HCT116 (cell line): Measurements from ENCODE around the gene TEX9. TPM values are rescaled to one million over a fixed set of nuclear protein-coding genes. Genes with fewer than 3 reads are reported as not detected.

Experiments used
- ATAC-seq: fragments of 200-7000 bp; cut with Tn5 transposase; 2 replicates; pipeline ENCODE4 v1.9.1; 2020; ENCODE audit warnings: mild to moderate bottlenecking, moderate library complexity
- BruUV-seq: library from RNA; stranded (reverse); fragments of 400-500 nt; replicated peaks from 2 replicates; lab custom pipeline; 2021; lab: Mats Ljungman, UMichigan
- CTCF ChIA-PET: fragments of 300-600 bp; sonication (Branson Sonifier 250); formaldehyde crosslinking; loops from one replicate; lab custom pipeline; 2021; ENCODE audit warnings: antibody characterized with exemption; lab: Charles Lee
- POLR2A ChIA-PET: fragments of 300-600, 350-600 bp; sonication (Branson Sonifier 250); formaldehyde crosslinking; loops from one replicate; lab custom pipeline; 2021; ENCODE audit warnings: antibody characterized with exemption; lab: Charles Lee
- RAD21 ChIA-PET, 2 experiments: fragments of 300-600 bp; sonication (Branson Sonifier 250); formaldehyde crosslinking; loops; one replicate each; lab custom pipeline; 2023; ENCODE audit warnings: low total read pairs in 2 of 2; ENCODE audit not compliant: uncharacterized antibody in 2 of 2, unreplicated experiment in 2 of 2, low non-redundant PET in 1 of 2; lab: Charles Lee
- DNase-seq: peaks from one replicate; pipeline ENCODE4 v3.0.0-alpha.2; 2010; ENCODE audit warnings: low read depth, low spot score
- H2AFZ ChIP-seq: fragments of 200-600 bp; shearing (Covaris generic), sonication (generic); 2 replicates; pipeline ENCODE4 v1.6.1; 2017; ENCODE audit warnings: low read depth, mixed run types, mixed read lengths, antibody characterized with exemption, low read length; ENCODE audit not compliant: poor library complexity, severe bottlenecking
- H3K27ac ChIP-seq: 2 replicates; pipeline ENCODE4 v1.5.1; 2012; ENCODE audit warnings: low read depth, low read length
- H3K27me3 ChIP-seq: fragments of 200-600 bp; sonication (generic); 2 replicates; pipeline ENCODE4 v1.6.1; 2016; ENCODE audit warnings: mixed run types, low read length, mixed read lengths; ENCODE audit not compliant: insufficient read depth
- H3K36me3 ChIP-seq, 2 experiments: fragments of 200-500 bp in 1 of 2; fragments of 200-600 bp in 1 of 2; sonication (Bioruptor generic) in 1 of 2; sonication (generic) in 1 of 2; 2 replicates each; pipeline versions ENCODE4 v1.5.1 to v1.6.1; 2014 to 2016; ENCODE audit warnings: low read length in 2 of 2, inconsistent platforms in 1 of 2, mixed read lengths in 1 of 2, mixed run types in 1 of 2; ENCODE audit not compliant: insufficient read depth in 2 of 2, control insufficient read depth in 1 of 2
- H3K4me1 ChIP-seq, 2 experiments: fragments of 200-600 bp in 1 of 2; sonication (generic) in 1 of 2; 2 replicates each; pipeline versions ENCODE4 v1.5.1 to v1.6.1; 2012 to 2017; ENCODE audit warnings: low read length in 2 of 2, inconsistent platforms in 1 of 2, mild to moderate bottlenecking in 1 of 2, mixed read lengths in 1 of 2, mixed run types in 1 of 2, moderate library complexity in 1 of 2; ENCODE audit not compliant: insufficient read depth in 2 of 2, control insufficient read depth in 1 of 2
- H3K4me2 ChIP-seq: fragments of 200-600 bp; sonication (generic); 2 replicates; pipeline ENCODE4 v1.6.1; 2017; ENCODE audit warnings: mixed run types, low read length, mixed read lengths
- H3K4me3 ChIP-seq, 2 experiments: fragments of 200-600 bp in 1 of 2; sonication (generic) in 1 of 2; replicated peaks in 1 of 2; 2 replicates each; pipeline ENCODE4 v1.5.1; 2011 to 2016; ENCODE audit warnings: low read length in 2 of 2, control low read depth in 1 of 2, low read depth in 1 of 2, mild to moderate bottlenecking in 1 of 2, mixed read lengths in 1 of 2, mixed run types in 1 of 2
- H3K79me2 ChIP-seq: fragments of 200-600 bp; sonication (generic); 2 replicates; pipeline ENCODE4 v1.6.1; 2017; ENCODE audit warnings: mild to moderate bottlenecking, mixed run types, low read length, moderate library complexity, mixed read lengths; ENCODE audit not compliant: insufficient read depth
- H3K9ac ChIP-seq: fragments of 200-600 bp; sonication (generic); 2 replicates; pipeline ENCODE4 v1.6.1; 2016; ENCODE audit warnings: low read length, mixed read lengths
- H3K9me2 ChIP-seq: fragments of 200-600 bp; sonication (generic), shearing (Covaris generic); 2 replicates; pipeline ENCODE4 v1.6.1; 2017; ENCODE audit warnings: mixed run types, mild to moderate bottlenecking, moderate library complexity; ENCODE audit not compliant: insufficient read depth
- H3K9me3 ChIP-seq, 2 experiments: fragments of 200-500 bp in 1 of 2; fragments of 200-600 bp in 1 of 2; sonication (Bioruptor generic) in 1 of 2; sonication (generic) in 1 of 2; 2 replicates each; pipeline ENCODE4 v1.6.1; 2014 to 2017; ENCODE audit warnings: low read length in 2 of 2, mixed read lengths in 2 of 2, inconsistent platforms in 1 of 2, low read depth in 1 of 2, mild to moderate bottlenecking in 1 of 2, mixed run types in 1 of 2, moderate library complexity in 1 of 2; ENCODE audit not compliant: control insufficient read depth in 1 of 2, insufficient read depth in 1 of 2
- H4K20me1 ChIP-seq: fragments of 200-600 bp; sonication (generic), shearing (Covaris generic); 2 replicates; pipeline ENCODE4 v1.6.1; 2017; ENCODE audit warnings: mixed run types, mild to moderate bottlenecking, moderate library complexity; ENCODE audit not compliant: insufficient read depth
- CBX3 ChIP-seq: IDR thresholded peaks from 2 replicates; pipeline ENCODE4 v1.6.1; 2012; ENCODE audit warnings: low read depth
- CEBPB ChIP-seq: IDR thresholded peaks from 2 replicates; pipeline ENCODE4 v1.6.1; 2012; ENCODE audit warnings: low read depth
- EGR1 ChIP-seq: IDR thresholded peaks from 2 replicates; pipeline ENCODE4 v1.6.1; 2012; ENCODE audit warnings: low read depth
- EZH2 ChIP-seq: fragments of 200-600 bp; sonication (generic); IDR thresholded peaks from 2 replicates; pipeline ENCODE4 v1.6.1; 2017; ENCODE audit warnings: antibody characterized with exemption, mixed run types
- EZH2phosphoT487 ChIP-seq: fragments of 200-600 bp; IDR thresholded peaks from 2 replicates; pipeline ENCODE4 v1.6.1; 2018; ENCODE audit warnings: antibody characterized with exemption, borderline replicate concordance
- FOSL1 ChIP-seq: IDR thresholded peaks from 2 replicates; pipeline ENCODE4 v1.6.1; 2012; ENCODE audit warnings: low read depth
- JUND ChIP-seq: IDR thresholded peaks from 2 replicates; pipeline ENCODE4 v1.6.1; 2012
- RAD21 ChIP-seq: IDR thresholded peaks from 2 replicates; pipeline ENCODE4 v1.6.1; 2012; ENCODE audit warnings: low read depth, mild to moderate bottlenecking
- SIN3A ChIP-seq: IDR thresholded peaks from 2 replicates; pipeline ENCODE4 v1.6.1; 2012; ENCODE audit warnings: low read depth
- SP1 ChIP-seq: IDR thresholded peaks from 2 replicates; pipeline ENCODE4 v1.6.1; 2012; ENCODE audit warnings: low read depth
- SRF ChIP-seq: IDR thresholded peaks from 2 replicates; pipeline ENCODE4 v1.6.1; 2012; ENCODE audit warnings: low read depth
- ZFX ChIP-seq: fragments of 450-650 bp; IDR thresholded peaks from 2 replicates; pipeline ENCODE4 v1.6.1; 2017
- ZNF274 ChIP-seq: fragments of 200-500 bp; sonication (Bioruptor generic); IDR thresholded peaks from 2 replicates; pipeline ENCODE4 v1.6.1; 2014; ENCODE audit warnings: mild to moderate bottlenecking, low read depth, low read length, inconsistent platforms
- intact Hi-C: fragments of 100-400 bp; cut with micrococcal nuclease; formaldehyde crosslinking; loops from 2 replicates; pipeline ENCODE4 v1.10.0; 2022
- total RNA-seq: library from RNA; stranded (reverse); gene quantifications from one replicate; pipeline ENCODE4 v1.2.1, GENCODE V29; 2021; ENCODE audit not compliant: unreplicated experiment
- TF ChIP-seq, protein P1 (sequence below): IDR thresholded peaks from 2 replicates; pipeline ENCODE4 v1.6.1; 2012
- TF ChIP-seq, protein P2 (sequence below): IDR thresholded peaks from 2 replicates; pipeline ENCODE4 v1.6.1; 2012; ENCODE audit warnings: low read depth

The TEX9 gene
- total RNA-seq, 1 experiment from 2014 or later = 5.2 TPM

DNA sequence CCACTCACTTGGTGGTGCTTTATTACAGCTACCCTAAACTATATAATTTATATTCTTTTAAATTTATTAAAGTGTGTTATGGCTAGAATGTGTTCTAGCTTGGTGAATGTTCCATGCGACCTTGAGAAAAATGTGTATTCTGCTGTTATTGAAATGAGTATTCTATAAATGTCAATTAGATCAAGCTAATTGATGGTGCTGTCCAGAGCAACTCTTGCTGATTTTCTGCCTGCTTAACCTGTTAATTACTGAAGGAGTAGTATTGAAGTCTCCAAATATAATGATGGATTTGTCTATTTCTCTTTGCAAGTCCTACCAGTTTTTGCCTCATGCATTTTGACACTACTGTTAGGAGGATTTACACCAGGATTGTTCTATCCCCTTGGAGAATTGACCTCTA is 3.2 kb upstream of the TEX9 start (continued):
- TF ChIP-seq RAD21 (no peak), SP1 (no peak), FOSL1 (no peak), EGR1 (no peak), CEBPB (no peak), ZFX (no peak), EZH2phosphoT487 (no peak), SIN3A (no peak), EZH2 (no peak), SRF (no peak)
- TF ChIP-seq, protein P1, sequence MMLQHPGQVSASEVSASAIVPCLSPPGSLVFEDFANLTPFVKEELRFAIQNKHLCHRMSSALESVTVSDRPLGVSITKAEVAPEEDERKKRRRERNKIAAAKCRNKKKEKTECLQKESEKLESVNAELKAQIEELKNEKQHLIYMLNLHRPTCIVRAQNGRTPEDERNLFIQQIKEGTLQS = no peak

DNA sequence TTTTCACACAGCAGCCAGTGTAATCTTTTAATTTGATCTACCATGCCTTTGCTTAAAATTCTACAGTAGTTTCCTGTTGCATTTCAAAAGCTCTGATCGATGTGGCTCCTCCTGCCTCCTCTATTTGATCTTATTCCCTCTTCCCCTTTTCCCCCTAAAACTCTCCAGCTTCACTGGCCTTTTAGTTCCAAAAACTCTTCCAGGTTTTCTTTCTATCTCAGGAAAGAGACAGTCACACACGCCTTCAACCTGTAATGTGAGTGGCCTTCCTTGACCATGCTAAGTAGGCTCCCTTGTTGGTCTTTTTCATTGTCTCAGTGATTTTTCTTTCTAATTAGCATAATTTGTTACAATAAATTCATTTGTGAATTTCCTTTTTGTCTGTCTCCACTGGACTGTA is 985 bp downstream of the TEX9 start:
- no TSS peak for BruUV-seq
- Histone ChIP-seq H3K4me2 (peak overlapping the region; percentile 94), H3K4me3 (peak overlapping the region; percentile 77 to 83), H4K20me1 (no peaks in the 10 kb centered on the region), H3K9me3 (no peaks in the 10 kb centered on the region), H3K9me2 (no peaks in the 10 kb centered on the region), H3K27ac (no peak overlapping the region), H3K36me3 (no peaks in the 10 kb centered on the region), H3K9ac (0 out of 2 replicates have a peak overlapping the region, but pooled peaks have one; percentile 60), H3K79me2 (no peaks in the 10 kb centered on the region), H3K4me1 (peaks cover 9 to 13% of the 10 kb centered on the region in 2 experiments), H2AFZ (no peak overlapping the region), H3K27me3 (no peaks in the 10 kb centered on the region)
- ChIA-PET RAD21 (no interaction called here), POLR2A (no interaction called here), CTCF (no interaction called here)
- intact Hi-C loops = no loop called here
- TF ChIP-seq CEBPB (no peak), CBX3 (no peak), EZH2 (no peak), SRF (no peak), EGR1 (no peak), EZH2phosphoT487 (no peak), JUND (no peak), ZNF274 (no peak), ZFX (no peak)
- TF ChIP-seq, protein P2, sequence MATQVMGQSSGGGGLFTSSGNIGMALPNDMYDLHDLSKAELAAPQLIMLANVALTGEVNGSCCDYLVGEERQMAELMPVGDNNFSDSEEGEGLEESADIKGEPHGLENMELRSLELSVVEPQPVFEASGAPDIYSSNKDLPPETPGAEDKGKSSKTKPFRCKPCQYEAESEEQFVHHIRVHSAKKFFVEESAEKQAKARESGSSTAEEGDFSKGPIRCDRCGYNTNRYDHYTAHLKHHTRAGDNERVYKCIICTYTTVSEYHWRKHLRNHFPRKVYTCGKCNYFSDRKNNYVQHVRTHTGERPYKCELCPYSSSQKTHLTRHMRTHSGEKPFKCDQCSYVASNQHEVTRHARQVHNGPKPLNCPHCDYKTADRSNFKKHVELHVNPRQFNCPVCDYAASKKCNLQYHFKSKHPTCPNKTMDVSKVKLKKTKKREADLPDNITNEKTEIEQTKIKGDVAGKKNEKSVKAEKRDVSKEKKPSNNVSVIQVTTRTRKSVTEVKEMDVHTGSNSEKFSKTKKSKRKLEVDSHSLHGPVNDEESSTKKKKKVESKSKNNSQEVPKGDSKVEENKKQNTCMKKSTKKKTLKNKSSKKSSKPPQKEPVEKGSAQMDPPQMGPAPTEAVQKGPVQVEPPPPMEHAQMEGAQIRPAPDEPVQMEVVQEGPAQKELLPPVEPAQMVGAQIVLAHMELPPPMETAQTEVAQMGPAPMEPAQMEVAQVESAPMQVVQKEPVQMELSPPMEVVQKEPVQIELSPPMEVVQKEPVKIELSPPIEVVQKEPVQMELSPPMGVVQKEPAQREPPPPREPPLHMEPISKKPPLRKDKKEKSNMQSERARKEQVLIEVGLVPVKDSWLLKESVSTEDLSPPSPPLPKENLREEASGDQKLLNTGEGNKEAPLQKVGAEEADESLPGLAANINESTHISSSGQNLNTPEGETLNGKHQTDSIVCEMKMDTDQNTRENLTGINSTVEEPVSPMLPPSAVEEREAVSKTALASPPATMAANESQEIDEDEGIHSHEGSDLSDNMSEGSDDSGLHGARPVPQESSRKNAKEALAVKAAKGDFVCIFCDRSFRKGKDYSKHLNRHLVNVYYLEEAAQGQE = no peak
- ATAC-seq = no peak
- DNase-seq = no peak
